ENCODE measurements around the gene CPZ.

CPZ gene

GRCh38 chr4:8594097-8595038 lies 1.8 kb downstream of the CPZ start:
- DNase-seq (ENCODE audit: low read depth in 2 of 2): no peak

DNA sequence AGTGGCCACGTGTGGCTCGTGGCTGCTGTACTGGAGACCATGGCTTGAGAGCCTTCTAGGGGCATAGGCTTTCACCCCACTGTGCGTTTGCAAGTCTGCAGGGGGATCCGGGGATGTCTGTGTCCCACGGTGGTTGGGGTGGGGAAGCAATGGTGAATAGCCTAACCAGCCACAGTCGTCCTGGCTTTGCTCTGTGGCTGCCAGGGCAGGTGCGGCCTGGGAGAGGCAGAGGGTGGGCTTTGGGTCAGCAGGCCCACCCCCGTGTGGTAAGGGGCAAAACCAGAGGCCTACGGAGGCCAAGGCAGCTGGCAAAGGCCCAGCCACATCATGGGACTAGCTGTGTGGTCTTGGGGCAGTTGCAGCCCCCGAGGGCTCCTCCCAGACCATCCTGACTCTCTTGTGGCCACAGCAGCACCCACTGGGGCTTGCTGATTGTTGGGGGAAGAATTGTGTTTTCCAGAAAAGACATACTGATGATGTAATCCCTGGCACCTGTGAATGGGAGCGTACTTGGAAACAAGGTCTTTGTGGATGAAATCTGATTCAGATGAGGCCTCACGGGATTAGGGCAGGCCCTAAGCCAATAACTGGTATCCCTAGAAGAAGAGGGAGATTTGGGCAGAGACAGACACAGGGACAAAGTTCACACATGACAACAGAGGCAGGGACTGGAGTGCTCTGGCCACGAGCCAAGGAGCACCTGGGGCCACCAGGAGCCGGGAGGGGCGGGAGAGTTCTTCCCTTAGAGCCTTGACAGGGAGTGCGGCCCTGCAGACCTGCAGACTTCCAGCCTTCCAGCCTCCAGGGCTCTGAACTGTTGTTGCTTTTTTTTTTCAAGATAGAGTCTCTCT lies 2.9 kb downstream of the CPZ start:
- no peak for DNase-seq (ENCODE audit: low read depth in 2 of 2)

DNA sequence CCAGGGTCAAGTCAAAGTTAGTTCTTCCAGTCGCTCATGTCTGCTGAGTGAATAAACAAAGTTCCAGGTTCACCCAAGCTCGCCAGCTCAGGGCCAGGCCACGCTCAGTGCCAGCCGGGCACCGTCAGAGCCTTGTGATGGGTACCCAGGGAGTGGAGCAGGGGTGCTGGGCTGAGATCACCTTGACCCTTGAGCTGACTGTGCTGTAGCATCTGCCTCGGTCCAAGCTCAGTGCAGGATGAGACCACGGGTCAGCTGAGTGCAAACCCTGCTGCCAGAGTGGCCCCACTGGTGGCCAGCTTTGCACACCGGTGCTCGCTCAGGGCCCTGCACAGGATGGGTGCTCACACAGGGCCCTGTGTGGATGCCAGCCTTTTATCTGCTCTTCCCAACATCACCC lies 4.3 kb downstream of the CPZ start:
- DNase-seq (ENCODE audit: low read depth in 2 of 2): no peak

DNA sequence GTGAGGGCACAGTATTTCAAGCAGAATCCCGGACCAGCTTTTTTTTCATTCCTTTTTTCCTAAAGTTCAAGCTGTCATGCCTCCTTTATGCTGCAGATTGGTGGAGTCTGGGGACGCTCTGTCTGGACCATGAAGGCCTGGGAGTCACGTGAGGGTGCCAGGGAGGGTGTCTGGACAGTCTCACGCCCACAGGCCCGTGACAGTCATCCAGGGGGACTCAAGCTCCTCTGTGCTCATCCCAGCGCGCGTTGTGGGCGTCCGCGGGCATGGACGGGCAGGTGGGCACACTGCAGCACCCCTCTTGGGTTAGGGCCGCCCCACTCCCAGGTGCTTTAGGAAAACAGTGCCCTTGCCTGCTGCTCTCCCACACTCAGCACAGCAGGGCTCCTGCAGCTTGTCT lies 4.8 kb downstream of the CPZ start:
- DNase-seq (ENCODE audit: low read depth in 2 of 2): no peak

DNA sequence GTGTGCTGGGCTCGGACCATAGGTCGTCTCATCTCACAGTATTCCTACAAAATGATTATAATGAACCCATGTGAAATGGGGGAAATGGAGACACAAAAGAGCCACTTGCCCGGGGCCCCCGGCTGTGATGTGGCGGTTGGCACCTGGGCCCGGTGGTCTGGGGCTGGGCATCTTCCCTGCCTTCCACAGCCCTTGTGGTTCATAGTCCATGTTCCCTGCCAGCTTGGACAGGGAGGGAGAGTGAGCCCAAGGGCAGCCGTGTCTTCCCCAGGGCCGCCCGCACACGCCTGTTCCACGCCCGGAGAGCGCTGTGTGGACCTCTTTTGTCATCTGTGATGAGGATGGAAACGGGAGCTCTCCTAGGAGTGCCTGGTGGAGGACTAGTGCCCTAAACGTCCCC lies 5.2 kb downstream of the CPZ start:
- no peak for DNase-seq (ENCODE audit: low read depth in 2 of 2)

- DNase-seq (ENCODE audit: low read depth in 2 of 2): no peak
Observed at GRCh38 chr4:8598391-8599090, 6.0 kb downstream of the CPZ start.

GRCh38 chr4:8599091-8599460 lies 6.5 kb downstream of the CPZ start:
- no peak for DNase-seq (ENCODE audit: low read depth in 2 of 2)

GRCh38 chr4:8599657-8600056 lies 7.1 kb downstream of the CPZ start:
- DNase-seq (ENCODE audit: low read depth in 2 of 2): no peak

- no peak for DNase-seq (ENCODE audit: low read depth in 2 of 2)
Observed at GRCh38 chr4:8600266-8600665, 7.7 kb downstream of the CPZ start.

DNA sequence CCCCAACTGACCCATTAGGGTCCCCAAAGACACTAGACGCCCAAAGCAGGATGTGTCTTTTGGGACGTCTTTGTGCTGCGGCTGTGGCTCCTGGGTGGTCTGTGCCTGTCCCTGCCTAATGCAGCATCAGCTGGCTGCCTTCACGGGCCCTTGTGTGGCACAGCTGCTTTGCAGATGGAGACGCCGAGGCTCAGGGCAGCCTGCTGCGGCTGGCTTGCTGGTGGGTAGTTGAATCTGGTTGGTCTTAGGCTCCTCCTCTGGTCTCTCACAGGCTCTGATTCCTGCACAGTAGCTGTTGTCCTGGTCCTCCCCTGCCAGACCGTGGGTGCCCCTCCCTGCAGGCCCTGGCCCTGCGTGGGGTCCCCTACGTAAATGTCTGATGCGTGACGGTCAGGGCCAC lies 8.1 kb downstream of the CPZ start:
- no peak for DNase-seq (ENCODE audit: low read depth in 2 of 2)

- no peak for DNase-seq (ENCODE audit: low read depth in 2 of 2)
Observed at GRCh38 chr4:8601086-8601485, 8.5 kb downstream of the CPZ start.

- no peak for DNase-seq (ENCODE audit: low read depth in 2 of 2)
Observed at GRCh38 chr4:8601556-8601955, 9.0 kb downstream of the CPZ start.

DNA sequence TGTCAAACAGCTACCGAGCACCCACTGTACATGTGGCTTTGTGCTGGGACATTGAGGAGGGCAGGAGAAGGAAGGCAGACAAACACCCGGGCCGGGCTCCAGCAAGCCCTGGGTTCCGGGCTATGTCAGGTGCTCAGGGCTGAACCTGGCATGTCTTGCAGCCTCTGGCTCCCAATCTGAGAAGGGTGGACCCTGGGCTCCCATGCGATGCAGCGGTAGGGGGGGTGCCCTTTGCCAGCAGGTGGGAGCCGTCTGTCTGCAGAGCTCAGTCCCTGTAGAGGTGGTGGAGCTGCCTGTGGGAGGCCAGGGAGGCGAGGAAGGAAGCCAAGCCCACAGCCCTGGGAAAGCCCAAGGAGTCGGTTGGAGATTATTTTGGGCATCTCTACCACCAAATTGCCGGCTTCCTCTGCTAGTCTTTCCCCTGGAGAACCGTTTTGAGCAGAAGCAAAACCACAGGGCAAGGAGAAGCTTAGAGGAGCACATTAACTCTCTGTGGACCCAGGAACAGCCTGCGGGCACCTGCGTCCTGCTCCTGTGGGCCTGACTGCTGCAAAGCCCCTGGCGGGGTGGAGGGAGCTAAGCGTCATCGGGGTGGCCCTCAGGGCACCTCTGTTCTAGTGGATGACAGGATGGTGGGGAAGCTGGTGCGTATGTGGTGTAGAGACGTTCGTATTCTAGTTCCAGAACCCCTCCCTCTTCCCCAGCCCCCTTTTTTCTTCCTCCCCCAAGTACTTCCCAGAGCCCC lies 10.3 kb downstream of the CPZ start:
- no peak for DNase-seq (ENCODE audit: low read depth in 2 of 2)

DNA sequence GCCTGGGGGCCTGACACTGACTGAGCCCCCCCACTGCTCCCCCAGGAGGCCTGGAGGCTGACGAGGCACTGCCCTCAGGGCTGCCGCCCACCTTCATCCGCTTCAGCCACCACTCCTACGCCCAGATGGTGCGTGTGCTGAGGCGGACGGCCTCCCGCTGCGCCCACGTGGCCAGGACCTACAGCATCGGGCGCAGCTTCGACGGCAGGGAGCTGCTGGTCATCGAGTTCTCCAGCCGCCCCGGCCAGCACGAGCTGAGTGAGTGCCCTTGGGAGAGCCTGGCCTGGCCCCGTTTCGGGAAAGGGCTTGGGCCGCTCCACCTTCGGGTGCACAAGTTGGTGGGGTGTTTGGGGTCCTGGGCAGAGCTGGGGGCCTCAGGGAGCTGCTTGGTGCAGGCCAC lies 11.4 kb downstream of the CPZ start:
- DNase-seq (ENCODE audit: low read depth in 2 of 2): no peak

DNA sequence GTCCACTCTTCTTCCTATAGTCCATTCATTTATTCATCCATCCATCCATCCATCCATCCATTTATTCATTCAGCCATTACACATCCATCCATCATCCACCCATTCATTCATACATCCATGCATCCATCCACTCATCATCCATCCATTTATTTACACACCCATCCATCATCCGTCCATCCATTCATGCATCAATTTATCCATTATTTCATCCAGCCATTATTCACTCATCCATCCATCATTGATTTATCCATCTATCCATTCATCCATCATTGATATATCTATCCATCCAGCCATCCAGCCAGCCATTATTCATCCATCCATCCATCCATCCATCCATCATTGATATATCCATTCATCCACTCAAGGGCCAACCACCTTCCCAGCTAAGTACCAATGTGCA lies 12.7 kb downstream of the CPZ start:
- DNase-seq (ENCODE audit: low read depth in 2 of 2): no peak

GRCh38 chr4:8606476-8606875 lies 13.9 kb downstream of the CPZ start:
- DNase-seq (ENCODE audit: low read depth in 2 of 2): no peak

DNA sequence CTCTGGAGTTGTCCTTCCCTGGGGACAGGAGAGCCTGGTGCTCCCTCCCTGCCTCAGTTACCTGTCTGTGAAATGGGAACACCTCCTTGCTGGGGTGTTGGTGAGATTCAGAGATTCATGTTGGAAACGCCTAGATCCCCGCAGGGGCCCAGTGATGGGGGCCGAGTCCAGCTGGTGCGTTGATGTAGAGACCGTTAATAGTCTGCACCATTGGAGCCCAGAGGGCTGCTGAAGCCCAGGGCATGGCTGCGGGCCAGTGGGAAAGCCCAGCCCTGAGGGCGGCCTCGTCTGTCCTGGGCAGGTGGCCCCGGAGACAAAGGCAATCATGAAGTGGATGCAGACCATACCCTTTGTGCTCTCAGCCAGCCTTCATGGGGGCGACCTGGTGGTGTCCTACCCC lies 14.4 kb downstream of the CPZ start:
- DNase-seq (ENCODE audit: low read depth in 2 of 2): no peak

DNA sequence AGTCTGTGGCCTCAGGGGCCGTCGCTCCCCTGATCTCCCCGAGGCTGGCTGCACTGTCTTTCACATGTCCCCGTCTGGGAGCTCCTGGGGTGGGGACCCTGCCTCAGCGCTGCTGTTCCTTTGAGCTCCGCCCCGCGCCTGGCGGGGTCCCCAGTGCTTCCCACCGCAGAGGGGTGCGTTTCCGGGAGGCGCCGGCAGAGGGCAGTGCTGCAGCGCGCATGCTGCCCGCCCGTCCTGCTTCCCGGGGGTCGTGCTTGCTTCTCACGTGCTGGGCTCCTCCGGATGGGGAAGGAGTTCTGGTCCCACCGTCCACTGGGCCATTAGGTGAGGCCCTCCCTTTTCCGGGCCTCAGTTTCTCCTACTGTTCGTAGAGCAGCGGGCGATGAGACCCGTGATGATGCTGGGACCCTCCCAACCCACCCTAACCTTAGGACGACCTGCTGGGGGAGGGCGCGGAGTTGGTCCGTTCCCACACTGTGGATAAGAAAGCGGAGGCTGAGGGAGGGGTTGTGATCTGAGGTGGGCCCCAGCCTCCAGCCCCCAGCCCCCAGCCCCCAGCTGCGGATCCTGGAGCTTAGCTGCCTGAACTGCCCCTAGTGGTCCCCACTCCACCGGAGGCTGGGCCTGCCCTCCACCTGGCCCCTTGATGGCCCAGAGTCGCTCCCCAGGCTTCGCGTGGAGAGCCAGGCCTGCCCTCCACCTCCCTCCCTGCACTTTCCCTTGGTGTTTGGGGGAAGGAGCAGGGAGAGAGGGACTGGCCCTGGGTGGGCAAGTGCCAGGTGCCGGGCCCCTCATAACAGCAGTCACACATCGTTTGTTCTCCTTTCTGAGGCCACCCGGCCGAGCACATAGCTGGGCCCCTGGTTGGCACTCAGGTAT lies 15.3 kb downstream of the CPZ start:
- DNase-seq (ENCODE audit: low read depth in 2 of 2): peak in 1 of 2 donors; percentile 28

DNA sequence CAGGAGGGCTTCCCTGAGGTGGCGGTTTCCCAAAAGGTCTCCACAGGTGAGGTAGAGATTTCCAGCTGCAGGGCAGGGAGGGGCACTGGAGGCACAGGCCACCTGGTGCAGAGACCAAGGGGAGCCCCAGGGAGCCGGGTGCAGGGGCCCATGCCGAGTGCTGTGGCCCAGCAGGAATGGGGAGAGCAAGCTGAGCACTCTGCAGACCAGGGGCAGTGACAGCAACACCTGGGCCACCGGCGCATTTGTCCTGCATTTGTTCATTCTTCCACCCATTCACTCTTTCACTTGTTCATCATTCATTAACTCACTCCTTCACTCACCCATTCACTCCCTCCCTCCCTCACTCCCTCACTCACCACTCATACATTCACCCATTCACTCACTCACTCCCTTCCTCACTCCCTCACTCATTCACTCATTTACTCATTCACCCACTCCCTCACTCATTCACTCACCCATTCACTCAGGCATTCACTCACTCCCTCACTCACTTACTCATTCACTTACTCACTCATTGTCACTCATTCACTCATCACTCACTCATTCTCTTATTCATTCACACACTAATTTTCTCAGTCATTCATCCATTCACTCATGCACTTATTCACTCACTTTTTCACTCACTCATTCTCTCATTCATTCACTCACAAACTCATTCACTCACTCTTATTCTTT lies 16.3 kb downstream of the CPZ start:
- no peak for DNase-seq (ENCODE audit: low read depth in 2 of 2)

DNA sequence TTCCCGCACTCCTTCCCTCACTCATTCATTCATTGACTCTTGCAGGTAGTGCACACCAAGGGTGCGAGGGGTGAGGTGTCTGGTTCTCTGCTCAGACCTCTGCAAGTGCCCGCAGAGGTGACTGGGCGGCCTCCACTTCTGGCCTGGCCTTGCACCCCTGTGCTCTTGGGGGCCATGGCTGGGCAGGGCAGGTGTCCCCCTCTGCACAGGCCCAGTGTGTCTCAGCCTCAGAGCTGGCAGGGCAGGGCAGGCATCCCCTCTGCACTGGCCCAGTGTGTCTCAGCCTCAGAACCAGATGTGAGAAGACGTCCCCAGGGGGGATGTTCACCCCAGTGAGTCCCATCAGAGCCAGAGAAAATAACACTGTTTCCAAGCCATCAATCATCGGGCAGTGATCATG lies 16.8 kb downstream of the CPZ start:
- no peak for DNase-seq (ENCODE audit: low read depth in 2 of 2)
